H1 (cell line): ENCODE measurements around the gene VEGFD. TPM values are rescaled to one million over a fixed set of nuclear protein-coding genes. Genes with fewer than 3 reads are reported as not detected.

Experiments used
- CTCF ChIA-PET: fragments of 300-600 bp; sonication (Branson Sonifier 250); formaldehyde crosslinking; loops from one replicate; lab custom pipeline; 2021; ENCODE audit not compliant: partially characterized antibody; lab: Charles Lee
- POLR2A ChIA-PET: fragments of 300-600 bp; sonication (Branson Sonifier 250); formaldehyde crosslinking; loops from one replicate; lab custom pipeline; 2021; ENCODE audit warnings: inconsistent platforms; ENCODE audit not compliant: partially characterized antibody; lab: Charles Lee
- DNase-seq, 2 experiments: peaks; one replicate each; pipeline versions ENCODE4 v3.0.0 to v3.0.0-alpha.2; 2010 to 2022; ENCODE audit warnings: low spot score in 2 of 2, low read depth in 1 of 2, mixed read lengths in 1 of 2
- FAIRE-seq: peaks from 2 replicates; lab custom pipeline; 2011; peaks lifted over from hg19 to GRCh38; lab: Jason Lieb, UNC
- H2AFZ ChIP-seq: 2 replicates; pipeline ENCODE4 v1.8.1; 2012; ENCODE audit warnings: low read length, inconsistent platforms
- H2AK5ac ChIP-seq: 2 replicates; pipeline ENCODE4 v1.6.1; 2013; ENCODE audit warnings: low read depth, low read length
- H2BK120ac ChIP-seq: replicated peaks from 2 replicates; pipeline ENCODE3; 2013; ENCODE audit warnings: low read depth, low read length, inconsistent platforms
- H2BK12ac ChIP-seq: 2 replicates; pipeline ENCODE4 v1.6.1; 2013; ENCODE audit warnings: low read depth, low read length
- H2BK15ac ChIP-seq: 2 replicates; pipeline ENCODE4 v1.6.1; 2013; ENCODE audit warnings: low read length
- H2BK20ac ChIP-seq: 2 replicates; pipeline ENCODE4 v1.6.1; 2013; ENCODE audit warnings: low read length
- H2BK5ac ChIP-seq: 2 replicates; pipeline ENCODE4 v1.6.1; 2013; ENCODE audit warnings: low read depth, low read length
- H3K14ac ChIP-seq: 2 replicates; pipeline ENCODE4 v1.6.1; 2013; ENCODE audit warnings: inconsistent platforms; ENCODE audit not compliant: insufficient read length
- H3K18ac ChIP-seq: 2 replicates; pipeline ENCODE4 v1.6.1; 2013; ENCODE audit warnings: low read length; ENCODE audit errors: extremely low read depth
- H3K23ac ChIP-seq: 2 replicates; pipeline ENCODE4 v1.6.1; 2013; ENCODE audit warnings: inconsistent platforms; ENCODE audit not compliant: insufficient read length
- H3K23me2 ChIP-seq: 2 replicates; pipeline ENCODE4 v1.6.1; 2013; ENCODE audit warnings: low read depth, low read length
- H3K27ac ChIP-seq: 2 replicates; pipeline ENCODE4 v1.6.1; 2011; ENCODE audit warnings: low read depth, low read length, inconsistent platforms
- H3K27me3 ChIP-seq, 4 experiments: replicated peaks in 1 of 4; 1 replicate in 1 of 4; 2 replicates in 3 of 4; pipeline versions ENCODE4 v1.6.1 to v1.8.1; 2011 to 2013; ENCODE audit warnings: low read length in 3 of 4, mild to moderate bottlenecking in 3 of 4, inconsistent platforms in 2 of 4, mixed read lengths in 2 of 4, moderate library complexity in 1 of 4; ENCODE audit not compliant: control insufficient read depth in 3 of 4, insufficient read depth in 3 of 4; ENCODE audit errors: extremely low read depth in 1 of 4
- H3K36me3 ChIP-seq, 4 experiments: 2 replicates each; pipeline versions ENCODE4 v1.6.1 to v1.8.1; 2011 to 2013; ENCODE audit warnings: mild to moderate bottlenecking in 4 of 4, low read length in 3 of 4, moderate library complexity in 2 of 4, control low read depth in 1 of 4, inconsistent platforms in 1 of 4; ENCODE audit not compliant: insufficient read depth in 4 of 4, control insufficient read depth in 2 of 4
- H3K4ac ChIP-seq: replicated peaks from 2 replicates; pipeline ENCODE3; 2013; ENCODE audit warnings: low read length, low read depth, mixed read lengths, inconsistent platforms; ENCODE audit not compliant: insufficient read length
- H3K4me1 ChIP-seq, 4 experiments: replicated peaks in 1 of 4; 1 replicate in 1 of 4; 2 replicates in 3 of 4; pipeline versions ENCODE4 v1.6.1 to v1.8.1; 2011 to 2013; ENCODE audit warnings: low read length in 3 of 4, inconsistent platforms in 2 of 4, mixed read lengths in 1 of 4; ENCODE audit not compliant: insufficient read depth in 4 of 4, control insufficient read depth in 3 of 4
- H3K4me2 ChIP-seq, 2 experiments: 2 replicates each; pipeline versions ENCODE4 v1.6.1 to v1.8.1; 2011 to 2013; ENCODE audit warnings: low read depth in 2 of 2, low read length in 2 of 2, control low read depth in 1 of 2, inconsistent platforms in 1 of 2, mild to moderate bottlenecking in 1 of 2; ENCODE audit not compliant: insufficient read depth in 1 of 2
- H3K4me3 ChIP-seq, 4 experiments: fragments of 200-600, 300-600 bp in 1 of 4; sonication (generic), shearing (Covaris generic), sonication (Bioruptor Twin) in 1 of 4; 2 replicates each; pipeline versions ENCODE4 v1.5.1 to v1.8.1; 2011 to 2016; ENCODE audit warnings: low read length in 4 of 4, low read depth in 3 of 4, control low read depth in 2 of 4, inconsistent platforms in 2 of 4, mild to moderate bottlenecking in 2 of 4, mixed read lengths in 1 of 4, moderate library complexity in 1 of 4; ENCODE audit not compliant: insufficient read depth in 2 of 4; ENCODE audit errors: extremely low read depth in 1 of 4
- H3K56ac ChIP-seq: replicated peaks from 2 replicates; pipeline ENCODE3; 2013; ENCODE audit warnings: low read depth, mild to moderate bottlenecking, mixed read lengths, low read length, inconsistent platforms; ENCODE audit not compliant: insufficient read length
- H3K79me1 ChIP-seq: 2 replicates; pipeline ENCODE4 v1.6.1; 2013; ENCODE audit warnings: low read depth, low read length, control low read depth
- H3K79me2 ChIP-seq, 2 experiments: 2 replicates each; pipeline versions ENCODE4 v1.6.1 to v1.8.1; 2012 to 2013; ENCODE audit warnings: low read length in 2 of 2, mild to moderate bottlenecking in 2 of 2, inconsistent platforms in 1 of 2; ENCODE audit not compliant: insufficient read depth in 2 of 2, control insufficient read depth in 1 of 2
- H3K9ac ChIP-seq, 4 experiments: replicated peaks in 1 of 4; 1 replicate in 1 of 4; 2 replicates in 3 of 4; pipeline versions ENCODE4 v1.6.1 to v1.8.1; 2011 to 2013; ENCODE audit warnings: low read depth in 3 of 4, low read length in 3 of 4, control low read depth in 2 of 4, mild to moderate bottlenecking in 2 of 4, moderate library complexity in 2 of 4, inconsistent platforms in 1 of 4; ENCODE audit errors: extremely low read depth in 1 of 4
- H3K9me3 ChIP-seq, 2 experiments: 2 replicates each; pipeline versions ENCODE4 v1.6.1 to v1.8.1; 2012 to 2013; ENCODE audit warnings: mild to moderate bottlenecking in 2 of 2, moderate library complexity in 2 of 2, control low read depth in 1 of 2, inconsistent platforms in 1 of 2, low read depth in 1 of 2, low read length in 1 of 2, mixed read lengths in 1 of 2; ENCODE audit not compliant: insufficient read depth in 2 of 2
- H4K20me1 ChIP-seq, 2 experiments: replicated peaks in 1 of 2; 2 replicates each; pipeline versions ENCODE3 to v1.8.1; 2011 to 2013; ENCODE audit warnings: inconsistent platforms in 2 of 2, low read length in 2 of 2, mild to moderate bottlenecking in 1 of 2; ENCODE audit not compliant: insufficient read depth in 2 of 2, control insufficient read depth in 1 of 2
- H4K5ac ChIP-seq: 2 replicates; pipeline ENCODE4 v1.6.1; 2013; ENCODE audit warnings: low read length, low read depth, mixed read lengths, inconsistent platforms; ENCODE audit not compliant: insufficient read length
- H4K8ac ChIP-seq: 2 replicates; pipeline ENCODE4 v1.8.0; 2013; ENCODE audit warnings: mild to moderate bottlenecking, moderate library complexity, low read length, inconsistent platforms; ENCODE audit not compliant: insufficient read depth; ENCODE audit errors: extremely low read depth
- H4K91ac ChIP-seq: replicated peaks from 2 replicates; pipeline ENCODE3; 2013; ENCODE audit warnings: low read length, mixed read lengths, inconsistent platforms; ENCODE audit not compliant: insufficient read length
- GABPA ChIP-seq: IDR thresholded peaks from 2 replicates; pipeline ENCODE4 v1.6.1; 2011; ENCODE audit warnings: mild to moderate bottlenecking, low read length, moderate library complexity, borderline replicate concordance; ENCODE audit not compliant: insufficient read depth
- KDM4A ChIP-seq: IDR thresholded peaks from one replicate; pipeline ENCODE4 v1.7.1; 2012; ENCODE audit warnings: low read depth, mild to moderate bottlenecking, moderate library complexity, low read length, inconsistent platforms; ENCODE audit not compliant: severe bottlenecking
- PHF8 ChIP-seq: fragments of 200-600 bp; sonication (generic); conservative IDR thresholded peaks from 2 replicates; pipeline ENCODE4 v1.7.1; 2012; ENCODE audit warnings: low read depth, mild to moderate bottlenecking, inconsistent platforms, low read length, moderate library complexity
- SIN3A ChIP-seq, 2 experiments: IDR thresholded peaks in 1 of 2; conservative IDR thresholded peaks in 1 of 2; 2 replicates each; pipeline ENCODE4 v1.6.1; 2011 to 2012; ENCODE audit warnings: low read length in 2 of 2, improper control_type of control experiment in 1 of 2, low read depth in 1 of 2, mild to moderate bottlenecking in 1 of 2
- TCF12 ChIP-seq: IDR thresholded peaks from 2 replicates; pipeline ENCODE4 v1.6.1; 2011; ENCODE audit warnings: low read depth, mild to moderate bottlenecking, low read length
- WGBS, 2 experiments: shearing (Covaris generic) in 1 of 2; methylation state at CpG; one replicate each; pipeline versions ENCODE4 v1.1.6 to v1.1.7; 2013 to 2015; ENCODE audit warnings: low lambda C conversion rate in 2 of 2, mixed read lengths in 2 of 2, inconsistent platforms in 1 of 2, low coverage in 1 of 2, missing lambda C conversion rate in 1 of 2; ENCODE audit not compliant: insufficient replicate concordance in 2 of 2, insufficient coverage in 1 of 2, insufficient read length in 1 of 2; ENCODE audit errors: extremely low coverage in 1 of 2, missing lambda C conversion rate in 1 of 2; 5-methylcytosine and 5-hydroxymethylcytosine counted together
- polyA plus RNA-seq, 7 experiments: library from polyadenylated mRNA; depleted of rRNA in 3 of 7; stranded (reverse) in 5 of 7; unstranded in 2 of 7; fragments of >200 nt in 5 of 7; fragments of 200-250 nt in 2 of 7; gene quantifications; 1 replicate in 5 of 7; 2 replicates in 1 of 7; 4 replicates in 1 of 7; pipeline versions ENCODE4 v1.2.1 to v1.2.3, GENCODE V29; 2011 to 2013; ENCODE audit warnings: missing spikeins in 2 of 7, mixed read lengths in 2 of 7
- total RNA-seq: library from RNA; stranded (reverse); fragmentation: NEBNext Ultra II Directional; extraction: Animal tissue kit (Norgen Biotek cat#: 25700); gene quantifications from 2 replicates; pipeline ENCODE4 v1.2.1, GENCODE V29; 2021
- TF ChIP-seq, protein P1 (sequence below): IDR thresholded peaks from 2 replicates; pipeline ENCODE4 v1.6.1; 2012; ENCODE audit warnings: low read length, inconsistent platforms

The VEGFD gene
- total and polyA plus RNA-seq, 2 of the 8 experiments (the other 6 are each of a cell fraction or from before 2014, with no cell fraction given), result 0.06 TPM; not detected in 1

DNA sequence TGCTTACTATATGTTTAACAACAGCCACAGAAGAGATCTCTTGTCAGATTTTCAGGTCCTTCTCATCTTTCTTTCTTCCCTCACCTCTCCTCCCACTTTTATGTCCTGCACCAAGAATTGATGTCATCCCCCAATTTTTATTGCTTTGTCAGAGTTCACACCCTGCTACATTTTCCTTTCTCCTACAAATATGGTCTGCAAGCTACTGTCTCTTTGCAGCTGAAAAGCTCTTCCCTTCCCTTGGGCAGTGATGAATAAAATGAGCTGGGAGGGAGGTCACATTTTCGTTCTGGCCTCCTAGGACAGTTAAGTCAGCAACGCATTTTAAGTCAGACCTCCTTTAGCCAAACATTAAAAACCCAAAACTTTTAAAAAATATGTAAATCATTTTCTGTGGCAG, 26.7 kb upstream of the VEGFD start:
- Histone ChIP-seq H3K18ac (no peak overlapping the region), H4K91ac (no peak overlapping the region), H3K4me1 (no peaks in the 10 kb centered on the region), H2BK15ac (no peak overlapping the region), H4K5ac (no peak overlapping the region), H3K4ac (no peak overlapping the region), H3K4me2 (no peak overlapping the region), H2BK5ac (no peak overlapping the region), H2AK5ac (no peak overlapping the region), H3K23me2 (no peaks in the 10 kb centered on the region), H2BK20ac (no peak overlapping the region), H3K79me1 (no peaks in the 10 kb centered on the region), H3K23ac (no peak overlapping the region), H3K9ac (no peak overlapping the region), H3K9me3 (no peaks in the 10 kb centered on the region), H2BK12ac (no peak overlapping the region), H3K27me3 (no peaks in the 10 kb centered on the region), H2BK120ac (no peak overlapping the region), H3K14ac (no peak overlapping the region), H3K36me3 (no peaks in the 10 kb centered on the region), H4K20me1 (no peaks in the 10 kb centered on the region), H2AFZ (no peak overlapping the region), H3K27ac (no peak overlapping the region), H3K79me2 (no peaks in the 10 kb centered on the region), H4K8ac (no peak overlapping the region), H3K56ac (no peak overlapping the region), H3K4me3 (no peak overlapping the region)
- 60% methylated on average over 1 of the region's 2 CpGs; no CpG with 5 or more reads in 1 of the 2 experiments for WGBS, 2 experiments
- ChIA-PET CTCF (no interaction called here), POLR2A (no interaction called here)
- no peak for DNase-seq
- no peak for FAIRE-seq
- TF ChIP-seq KDM4A, result no peak
- TF ChIP-seq SIN3A (conservative IDR thresholded peaks at IDR 0.05 in 1 of 2, IDR thresholded peaks at IDR 0.05 in 1 of 2; ENCODE audit: low read depth in 1 of 2, low read length in 2 of 2), result no peak
- TF ChIP-seq, protein P1, sequence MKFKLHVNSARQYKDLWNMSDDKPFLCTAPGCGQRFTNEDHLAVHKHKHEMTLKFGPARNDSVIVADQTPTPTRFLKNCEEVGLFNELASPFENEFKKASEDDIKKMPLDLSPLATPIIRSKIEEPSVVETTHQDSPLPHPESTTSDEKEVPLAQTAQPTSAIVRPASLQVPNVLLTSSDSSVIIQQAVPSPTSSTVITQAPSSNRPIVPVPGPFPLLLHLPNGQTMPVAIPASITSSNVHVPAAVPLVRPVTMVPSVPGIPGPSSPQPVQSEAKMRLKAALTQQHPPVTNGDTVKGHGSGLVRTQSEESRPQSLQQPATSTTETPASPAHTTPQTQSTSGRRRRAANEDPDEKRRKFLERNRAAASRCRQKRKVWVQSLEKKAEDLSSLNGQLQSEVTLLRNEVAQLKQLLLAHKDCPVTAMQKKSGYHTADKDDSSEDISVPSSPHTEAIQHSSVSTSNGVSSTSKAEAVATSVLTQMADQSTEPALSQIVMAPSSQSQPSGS, result no peak
- TF ChIP-seq TCF12, result no peak
- TF ChIP-seq GABPA, result no peak
- no peak for TF ChIP-seq PHF8
